H1 (cell line): Measurements from ENCODE around the gene REELD1. TPM values are rescaled to one million over a fixed set of nuclear protein-coding genes. Genes with fewer than 3 reads are reported as not detected.

Experiments used
- CTCF ChIA-PET: fragments of 300-600 bp; sonication (Branson Sonifier 250); formaldehyde crosslinking; loops from one replicate; lab custom pipeline; 2021; ENCODE audit not compliant: partially characterized antibody; lab: Charles Lee
- POLR2A ChIA-PET: fragments of 300-600 bp; sonication (Branson Sonifier 250); formaldehyde crosslinking; loops from one replicate; lab custom pipeline; 2021; ENCODE audit warnings: inconsistent platforms; ENCODE audit not compliant: partially characterized antibody; lab: Charles Lee
- DNase-seq, 2 experiments: peaks; one replicate each; pipeline versions ENCODE4 v3.0.0 to v3.0.0-alpha.2; 2010 to 2022; ENCODE audit warnings: low spot score in 2 of 2, low read depth in 1 of 2, mixed read lengths in 1 of 2
- FAIRE-seq: peaks from 2 replicates; lab custom pipeline; 2011; peaks lifted over from hg19 to GRCh38; lab: Jason Lieb, UNC
- H2AFZ ChIP-seq: 2 replicates; pipeline ENCODE4 v1.8.1; 2012; ENCODE audit warnings: low read length, inconsistent platforms
- H2AK5ac ChIP-seq: 2 replicates; pipeline ENCODE4 v1.6.1; 2013; ENCODE audit warnings: low read depth, low read length
- H2BK120ac ChIP-seq: replicated peaks from 2 replicates; pipeline ENCODE3; 2013; ENCODE audit warnings: low read depth, low read length, inconsistent platforms
- H2BK12ac ChIP-seq: 2 replicates; pipeline ENCODE4 v1.6.1; 2013; ENCODE audit warnings: low read depth, low read length
- H2BK15ac ChIP-seq: 2 replicates; pipeline ENCODE4 v1.6.1; 2013; ENCODE audit warnings: low read length
- H2BK20ac ChIP-seq: 2 replicates; pipeline ENCODE4 v1.6.1; 2013; ENCODE audit warnings: low read length
- H2BK5ac ChIP-seq: 2 replicates; pipeline ENCODE4 v1.6.1; 2013; ENCODE audit warnings: low read depth, low read length
- H3K14ac ChIP-seq: 2 replicates; pipeline ENCODE4 v1.6.1; 2013; ENCODE audit warnings: inconsistent platforms; ENCODE audit not compliant: insufficient read length
- H3K18ac ChIP-seq: 2 replicates; pipeline ENCODE4 v1.6.1; 2013; ENCODE audit warnings: low read length; ENCODE audit errors: extremely low read depth
- H3K23ac ChIP-seq: 2 replicates; pipeline ENCODE4 v1.6.1; 2013; ENCODE audit warnings: inconsistent platforms; ENCODE audit not compliant: insufficient read length
- H3K23me2 ChIP-seq: 2 replicates; pipeline ENCODE4 v1.6.1; 2013; ENCODE audit warnings: low read depth, low read length
- H3K27ac ChIP-seq: 2 replicates; pipeline ENCODE4 v1.6.1; 2011; ENCODE audit warnings: low read depth, low read length, inconsistent platforms
- H3K27me3 ChIP-seq, 4 experiments: replicated peaks in 1 of 4; 1 replicate in 1 of 4; 2 replicates in 3 of 4; pipeline versions ENCODE4 v1.6.1 to v1.8.1; 2011 to 2013; ENCODE audit warnings: low read length in 3 of 4, mild to moderate bottlenecking in 3 of 4, inconsistent platforms in 2 of 4, mixed read lengths in 2 of 4, moderate library complexity in 1 of 4; ENCODE audit not compliant: control insufficient read depth in 3 of 4, insufficient read depth in 3 of 4; ENCODE audit errors: extremely low read depth in 1 of 4
- H3K36me3 ChIP-seq, 4 experiments: 2 replicates each; pipeline versions ENCODE4 v1.6.1 to v1.8.1; 2011 to 2013; ENCODE audit warnings: mild to moderate bottlenecking in 4 of 4, low read length in 3 of 4, moderate library complexity in 2 of 4, control low read depth in 1 of 4, inconsistent platforms in 1 of 4; ENCODE audit not compliant: insufficient read depth in 4 of 4, control insufficient read depth in 2 of 4
- H3K4ac ChIP-seq: replicated peaks from 2 replicates; pipeline ENCODE3; 2013; ENCODE audit warnings: low read length, low read depth, mixed read lengths, inconsistent platforms; ENCODE audit not compliant: insufficient read length
- H3K4me1 ChIP-seq, 4 experiments: replicated peaks in 1 of 4; 1 replicate in 1 of 4; 2 replicates in 3 of 4; pipeline versions ENCODE4 v1.6.1 to v1.8.1; 2011 to 2013; ENCODE audit warnings: low read length in 3 of 4, inconsistent platforms in 2 of 4, mixed read lengths in 1 of 4; ENCODE audit not compliant: insufficient read depth in 4 of 4, control insufficient read depth in 3 of 4
- H3K4me2 ChIP-seq, 2 experiments: 2 replicates each; pipeline versions ENCODE4 v1.6.1 to v1.8.1; 2011 to 2013; ENCODE audit warnings: low read depth in 2 of 2, low read length in 2 of 2, control low read depth in 1 of 2, inconsistent platforms in 1 of 2, mild to moderate bottlenecking in 1 of 2; ENCODE audit not compliant: insufficient read depth in 1 of 2
- H3K4me3 ChIP-seq, 4 experiments: fragments of 200-600, 300-600 bp in 1 of 4; sonication (generic), shearing (Covaris generic), sonication (Bioruptor Twin) in 1 of 4; 2 replicates each; pipeline versions ENCODE4 v1.5.1 to v1.8.1; 2011 to 2016; ENCODE audit warnings: low read length in 4 of 4, low read depth in 3 of 4, control low read depth in 2 of 4, inconsistent platforms in 2 of 4, mild to moderate bottlenecking in 2 of 4, mixed read lengths in 1 of 4, moderate library complexity in 1 of 4; ENCODE audit not compliant: insufficient read depth in 2 of 4; ENCODE audit errors: extremely low read depth in 1 of 4
- H3K56ac ChIP-seq: replicated peaks from 2 replicates; pipeline ENCODE3; 2013; ENCODE audit warnings: low read depth, mild to moderate bottlenecking, mixed read lengths, low read length, inconsistent platforms; ENCODE audit not compliant: insufficient read length
- H3K79me1 ChIP-seq: 2 replicates; pipeline ENCODE4 v1.6.1; 2013; ENCODE audit warnings: low read depth, low read length, control low read depth
- H3K79me2 ChIP-seq, 2 experiments: 2 replicates each; pipeline versions ENCODE4 v1.6.1 to v1.8.1; 2012 to 2013; ENCODE audit warnings: low read length in 2 of 2, mild to moderate bottlenecking in 2 of 2, inconsistent platforms in 1 of 2; ENCODE audit not compliant: insufficient read depth in 2 of 2, control insufficient read depth in 1 of 2
- H3K9ac ChIP-seq, 4 experiments: replicated peaks in 1 of 4; 1 replicate in 1 of 4; 2 replicates in 3 of 4; pipeline versions ENCODE4 v1.6.1 to v1.8.1; 2011 to 2013; ENCODE audit warnings: low read depth in 3 of 4, low read length in 3 of 4, control low read depth in 2 of 4, mild to moderate bottlenecking in 2 of 4, moderate library complexity in 2 of 4, inconsistent platforms in 1 of 4; ENCODE audit errors: extremely low read depth in 1 of 4
- H3K9me3 ChIP-seq, 2 experiments: 2 replicates each; pipeline versions ENCODE4 v1.6.1 to v1.8.1; 2012 to 2013; ENCODE audit warnings: mild to moderate bottlenecking in 2 of 2, moderate library complexity in 2 of 2, control low read depth in 1 of 2, inconsistent platforms in 1 of 2, low read depth in 1 of 2, low read length in 1 of 2, mixed read lengths in 1 of 2; ENCODE audit not compliant: insufficient read depth in 2 of 2
- H4K20me1 ChIP-seq, 2 experiments: replicated peaks in 1 of 2; 2 replicates each; pipeline versions ENCODE3 to v1.8.1; 2011 to 2013; ENCODE audit warnings: inconsistent platforms in 2 of 2, low read length in 2 of 2, mild to moderate bottlenecking in 1 of 2; ENCODE audit not compliant: insufficient read depth in 2 of 2, control insufficient read depth in 1 of 2
- H4K5ac ChIP-seq: 2 replicates; pipeline ENCODE4 v1.6.1; 2013; ENCODE audit warnings: low read length, low read depth, mixed read lengths, inconsistent platforms; ENCODE audit not compliant: insufficient read length
- H4K8ac ChIP-seq: 2 replicates; pipeline ENCODE4 v1.8.0; 2013; ENCODE audit warnings: mild to moderate bottlenecking, moderate library complexity, low read length, inconsistent platforms; ENCODE audit not compliant: insufficient read depth; ENCODE audit errors: extremely low read depth
- H4K91ac ChIP-seq: replicated peaks from 2 replicates; pipeline ENCODE3; 2013; ENCODE audit warnings: low read length, mixed read lengths, inconsistent platforms; ENCODE audit not compliant: insufficient read length
- HDAC6 ChIP-seq: IDR thresholded peaks from one replicate; pipeline ENCODE4 v1.7.1; 2012; ENCODE audit warnings: low read depth, mild to moderate bottlenecking, inconsistent platforms, low read length, moderate library complexity
- TEAD4 ChIP-seq: IDR thresholded peaks from 2 replicates; pipeline ENCODE4 v1.6.1; 2012; ENCODE audit warnings: low read depth, low read length, inconsistent platforms, mixed read lengths
- WGBS, 2 experiments: shearing (Covaris generic) in 1 of 2; methylation state at CpG; one replicate each; pipeline versions ENCODE4 v1.1.6 to v1.1.7; 2013 to 2015; ENCODE audit warnings: low lambda C conversion rate in 2 of 2, mixed read lengths in 2 of 2, inconsistent platforms in 1 of 2, low coverage in 1 of 2, missing lambda C conversion rate in 1 of 2; ENCODE audit not compliant: insufficient replicate concordance in 2 of 2, insufficient coverage in 1 of 2, insufficient read length in 1 of 2; ENCODE audit errors: extremely low coverage in 1 of 2, missing lambda C conversion rate in 1 of 2; 5-methylcytosine and 5-hydroxymethylcytosine counted together
- polyA plus RNA-seq, 7 experiments: library from polyadenylated mRNA; depleted of rRNA in 3 of 7; stranded (reverse) in 5 of 7; unstranded in 2 of 7; fragments of >200 nt in 5 of 7; fragments of 200-250 nt in 2 of 7; gene quantifications; 1 replicate in 5 of 7; 2 replicates in 1 of 7; 4 replicates in 1 of 7; pipeline versions ENCODE4 v1.2.1 to v1.2.3, GENCODE V29; 2011 to 2013; ENCODE audit warnings: missing spikeins in 2 of 7, mixed read lengths in 2 of 7
- total RNA-seq: library from RNA; stranded (reverse); fragmentation: NEBNext Ultra II Directional; extraction: Animal tissue kit (Norgen Biotek cat#: 25700); gene quantifications from 2 replicates; pipeline ENCODE4 v1.2.1, GENCODE V29; 2021

Gene REELD1
- total and polyA plus RNA-seq, 2 of the 8 experiments (the other 6 are each of a cell fraction or from before 2014, with no cell fraction given), result 0.03 TPM; not detected in 1

DNA sequence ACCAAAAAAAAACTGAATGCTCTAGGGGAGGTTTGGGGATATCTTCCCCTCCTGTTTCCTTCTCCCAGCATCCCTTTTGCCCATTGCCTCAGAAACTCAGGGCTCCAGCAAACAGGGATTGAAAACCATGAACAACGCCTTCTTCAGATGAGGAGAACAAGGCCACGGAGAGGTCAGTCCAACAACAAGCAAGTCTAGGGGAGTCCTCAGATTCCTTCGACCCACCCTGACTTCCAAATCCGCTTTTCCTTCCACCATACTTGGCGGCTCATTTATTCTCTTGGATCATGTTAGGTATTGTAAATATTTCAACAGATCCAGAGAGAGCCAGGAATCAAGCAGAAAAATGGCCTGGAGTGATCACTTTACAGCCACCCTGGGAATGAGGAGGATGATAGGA lies 21.9 kb downstream of the REELD1 start:
- no peak overlapping the region for H3K18ac ChIP-seq
- POLR2A ChIA-PET, result no interaction called here
- no peak for FAIRE-seq

More for the DNA sequence above, 21.9 kb downstream of the REELD1 start:
- Histone ChIP-seq H3K79me2 (no peaks in the 10 kb centered on the region), H3K9me3 (no peaks in the 10 kb centered on the region; a peak in 1 of 4 replicates), H2AK5ac (no peak overlapping the region), H3K4ac (no peak overlapping the region), H2BK15ac (no peak overlapping the region), H3K14ac (no peak overlapping the region), H2BK5ac (no peak overlapping the region), H3K79me1 (no peaks in the 10 kb centered on the region), H3K36me3 (no peaks in the 10 kb centered on the region), H3K4me3 (no peak overlapping the region), H3K23me2 (no peaks in the 10 kb centered on the region), H3K27me3 (no peaks in the 10 kb centered on the region), H3K9ac (no peak overlapping the region), H4K91ac (no peak overlapping the region), H3K4me2 (no peak overlapping the region), H4K20me1 (no peaks in the 10 kb centered on the region), H2BK120ac (no peak overlapping the region), H4K5ac (no peak overlapping the region), H2BK12ac (no peak overlapping the region), H3K23ac (no peak overlapping the region), H3K56ac (no peak overlapping the region), H2AFZ (no peak overlapping the region; the same call in 1 of the 2 replicates), H2BK20ac (no peak overlapping the region), H3K4me1 (no peaks in the 10 kb centered on the region)
- DNase-seq, result no peak
- CTCF ChIA-PET, result no interaction called here
- WGBS, 2 experiments, result 76% methylated on average over 5 of the region's 5 CpGs; no CpG with 5 or more reads in 1 of the 2 experiments
- TF ChIP-seq TEAD4, result no peak
- TF ChIP-seq HDAC6, result no peak
- TF ChIP-seq, all 59 proteins: peak for 0
- Histone ChIP-seq H3K27ac (no peak overlapping the region), H4K8ac (no peak overlapping the region)
